Measurements from ENCODE around the gene NCOA5.
"Not testable (repeated sequence)": the region's sequence is repeated elsewhere in the genome, so short reads cannot be mapped to it uniquely, and the experiment has no call there.

Gene NCOA5

DNA sequence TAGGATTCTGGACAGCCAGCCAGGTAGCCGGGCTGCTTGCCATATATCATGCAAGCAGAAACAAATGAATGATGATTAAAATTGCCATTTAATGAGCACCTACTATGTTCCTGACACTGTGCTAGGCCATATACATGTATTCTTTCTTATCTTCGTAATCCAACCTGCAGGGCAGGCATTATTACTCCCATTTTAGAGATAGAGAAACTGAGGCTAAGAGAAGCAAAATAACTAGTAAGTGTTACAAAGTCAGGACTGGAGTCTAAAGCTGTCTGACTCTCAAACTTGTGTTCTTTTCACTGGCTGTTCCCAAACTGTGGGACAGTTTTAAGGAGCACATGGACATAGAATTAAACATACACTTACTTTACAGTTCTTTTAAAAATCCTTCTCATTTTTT lies 30.4 kb upstream of the NCOA5 start:
- no peak for DNase-seq

DNA sequence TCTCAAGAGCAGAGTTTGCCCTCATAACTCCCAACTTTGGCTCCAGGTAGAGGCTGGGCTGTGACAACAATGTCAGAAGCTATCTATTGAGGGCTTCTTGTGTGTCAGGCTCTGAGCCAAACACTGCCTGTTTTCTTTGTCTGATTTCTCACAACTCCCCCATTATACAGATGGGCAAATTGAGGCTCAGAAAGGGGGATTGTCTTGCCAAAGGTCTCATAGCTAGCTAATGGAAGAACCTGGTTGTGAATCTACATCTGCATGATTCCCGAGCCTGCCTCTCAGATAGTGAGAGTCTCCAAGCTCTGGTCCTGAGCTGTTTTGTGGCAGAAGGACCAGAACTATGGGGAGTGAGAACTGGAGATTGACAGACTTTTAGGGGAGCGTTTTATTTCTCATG lies 29.8 kb upstream of the NCOA5 start:
- no peak for DNase-seq

DNA sequence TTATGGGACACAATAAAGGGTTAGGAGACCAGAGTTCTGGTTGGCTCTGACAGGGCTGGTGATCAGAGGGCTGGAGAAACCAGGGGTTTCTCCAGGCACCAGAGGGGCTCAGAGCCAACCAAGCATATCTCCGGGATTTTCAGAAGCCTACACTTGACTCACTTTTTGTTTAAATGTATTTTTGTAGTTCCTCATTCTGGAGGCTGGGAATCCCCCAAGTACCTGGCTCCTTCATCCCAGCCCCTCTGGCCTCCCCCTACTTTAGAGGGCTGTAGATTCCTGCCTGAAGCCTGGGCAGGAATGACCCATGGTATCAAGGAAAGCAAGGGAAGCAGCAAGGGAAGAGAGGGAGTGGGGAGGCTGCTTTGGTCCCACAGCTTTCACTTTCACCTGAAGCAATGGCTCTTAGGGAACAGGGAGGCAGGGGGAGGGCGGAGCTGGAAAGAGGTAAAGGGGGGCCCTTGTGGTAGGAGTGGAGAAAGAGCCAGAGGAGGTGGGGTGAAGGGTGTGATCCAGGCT lies 29.3 kb upstream of the NCOA5 start:
- no peak for DNase-seq

DNA sequence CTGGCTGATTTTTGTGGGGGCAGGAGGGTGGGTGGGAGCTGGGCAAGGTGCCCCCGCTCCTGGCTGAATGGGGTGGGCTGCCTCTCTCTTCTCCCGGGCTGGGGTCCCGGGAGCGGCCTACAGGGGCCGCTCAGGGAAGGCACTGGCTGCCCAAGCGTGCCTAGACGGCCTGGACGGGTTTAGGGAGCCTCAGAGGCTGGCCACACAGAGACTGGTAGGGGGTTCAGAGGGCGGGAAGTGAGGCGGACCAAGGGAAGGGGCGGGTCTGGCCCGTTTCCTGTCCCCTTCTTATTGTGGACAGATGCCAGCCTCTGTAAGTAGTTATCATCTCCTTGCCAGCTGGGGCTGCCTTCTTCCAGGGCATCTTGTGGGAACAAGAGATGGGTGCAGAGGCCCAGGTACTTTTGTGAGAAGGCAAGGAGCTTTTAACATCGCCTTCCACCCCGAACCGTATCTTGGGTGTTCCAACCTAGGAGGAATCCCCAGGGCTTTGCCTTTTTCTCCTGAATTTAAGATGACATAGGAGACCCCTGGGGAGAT lies 28.8 kb upstream of the NCOA5 start:
- peak; percentile 7 for DNase-seq

DNA sequence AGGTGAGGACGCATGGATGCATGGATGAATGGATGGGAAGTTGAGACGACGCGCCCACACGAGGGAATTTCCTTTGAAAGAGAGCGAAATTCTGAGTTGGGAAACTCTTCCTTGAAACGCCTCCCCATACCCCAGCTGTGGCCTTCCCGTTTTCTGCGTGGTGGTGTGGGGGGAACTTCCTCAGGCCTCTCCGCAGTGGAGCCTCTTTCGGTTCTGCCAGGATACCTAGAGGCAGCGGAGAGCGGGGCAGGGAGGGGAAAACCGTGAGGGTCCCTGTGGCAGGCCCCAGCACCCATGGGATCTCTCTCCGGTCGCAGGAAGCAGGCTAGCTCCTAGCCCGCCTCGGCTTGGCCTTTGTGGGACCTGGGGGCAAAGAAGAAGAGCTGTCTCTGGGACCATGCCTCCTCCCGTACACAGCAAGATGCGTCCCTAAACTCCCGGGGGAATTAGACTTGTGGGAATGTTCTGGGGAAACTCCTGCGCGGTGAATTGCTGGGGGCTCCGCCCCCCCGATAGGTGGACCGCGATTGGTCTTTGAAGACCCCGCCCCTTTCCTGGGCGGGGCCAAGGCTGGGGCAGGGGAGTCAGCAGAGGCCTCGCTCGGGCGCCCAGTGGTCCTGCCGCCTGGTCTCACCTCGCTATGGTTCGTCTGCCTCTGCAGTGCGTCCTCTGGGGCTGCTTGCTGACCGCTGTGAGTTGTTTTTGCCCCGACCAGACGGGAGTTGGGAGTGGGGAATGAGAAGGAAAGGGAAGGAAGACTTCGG lies 28.1 kb upstream of the NCOA5 start, which contains the start of gene CD40:
Gene CD40 (plus strand): TSS at position 611 of the 764 bp plus-strand sequence. CDS start 30 bp downstream, at position 641.
- peak; percentile 77 for DNase-seq

DNA sequence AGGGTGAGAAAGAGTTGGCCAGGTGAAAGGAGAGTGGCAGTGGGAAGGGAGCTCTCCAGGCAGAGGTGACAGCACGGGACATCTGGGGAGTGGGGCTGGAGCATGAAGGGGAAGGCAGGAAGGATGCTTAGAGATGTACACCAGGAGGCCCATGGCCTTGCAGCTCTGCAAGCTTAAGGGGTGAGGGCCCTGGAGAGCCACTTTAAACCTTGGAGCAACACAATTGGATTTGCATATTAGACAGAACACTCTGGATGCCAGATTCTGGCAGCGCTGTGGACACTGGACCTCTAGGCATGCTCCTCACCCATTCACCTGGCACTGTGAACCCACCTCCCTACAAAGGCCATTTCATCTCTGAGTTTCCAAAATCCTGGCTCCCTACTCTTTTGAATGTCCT lies 24.7 kb upstream of the NCOA5 start:
- DNase-seq, result no peak

DNA sequence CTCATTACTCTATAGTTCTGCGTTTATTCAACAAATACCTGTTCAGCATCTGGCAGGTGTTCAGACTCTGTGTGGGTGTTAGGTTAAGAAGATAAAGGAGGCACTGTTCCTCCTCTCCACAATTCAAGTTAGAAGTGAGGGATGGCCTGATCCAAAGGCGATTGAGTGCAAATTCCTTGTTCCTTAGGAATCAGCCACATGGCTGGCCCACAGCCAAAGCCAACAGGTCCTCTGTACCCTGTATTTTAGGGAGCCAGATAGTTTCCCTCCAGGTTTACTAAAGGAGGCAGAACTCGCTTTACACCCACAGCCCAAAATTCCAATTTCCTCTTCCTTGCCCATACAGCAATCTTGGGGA lies 23.3 kb upstream of the NCOA5 start:
- no peak for DNase-seq

DNA sequence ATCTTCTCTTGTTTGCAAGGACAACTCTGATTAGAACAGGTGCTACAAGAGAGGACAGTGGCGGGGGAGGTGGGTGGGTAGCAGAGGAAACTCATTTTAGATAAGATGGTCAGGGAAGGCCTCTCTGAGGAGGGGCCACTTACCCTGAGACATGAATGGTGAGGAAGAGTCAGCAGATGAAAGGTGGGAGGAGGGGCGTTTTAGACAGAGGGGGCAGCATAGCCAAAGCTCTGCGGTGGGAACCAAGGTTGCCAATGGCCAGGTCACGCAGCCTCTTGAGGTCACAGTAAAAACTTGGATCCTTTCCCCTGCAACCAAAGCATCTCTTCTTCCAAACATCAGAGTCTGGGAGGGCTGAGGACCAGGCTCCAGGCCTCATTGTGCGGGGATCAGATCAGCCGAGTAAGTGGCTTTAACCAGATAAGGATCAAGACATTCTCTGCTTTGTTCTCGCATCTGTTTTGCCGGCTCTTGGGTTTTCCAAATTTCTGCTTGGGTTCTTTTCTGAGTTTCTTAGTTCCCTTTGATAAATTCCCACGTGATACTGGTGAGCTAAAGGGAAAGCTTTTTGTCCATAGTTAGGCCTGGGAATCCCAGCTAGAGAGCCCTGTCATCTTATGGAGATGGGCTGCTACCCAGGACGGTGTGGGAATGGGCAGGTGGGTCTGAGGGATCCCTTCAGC lies 22.8 kb upstream of the NCOA5 start:
- DNase-seq, result no peak

DNA sequence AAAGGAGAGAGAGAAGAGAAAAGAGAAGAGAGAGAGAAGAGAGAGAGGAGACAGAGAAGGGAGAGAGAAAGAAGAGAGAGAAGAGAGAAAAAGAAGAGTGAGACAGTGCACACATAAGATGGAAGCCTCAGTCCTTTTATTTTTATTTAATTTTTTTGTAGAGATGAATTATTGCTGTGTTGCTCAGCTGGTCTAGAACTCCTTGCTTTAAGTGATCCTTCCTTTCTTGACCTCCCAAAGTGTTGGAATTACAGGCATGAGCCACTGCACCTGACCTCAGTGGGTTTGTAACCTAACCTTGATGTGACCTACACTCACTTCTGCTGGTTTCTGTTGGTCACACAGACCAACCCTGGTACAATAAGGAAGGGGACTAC lies 22.1 kb upstream of the NCOA5 start:
- no peak for DNase-seq

DNA sequence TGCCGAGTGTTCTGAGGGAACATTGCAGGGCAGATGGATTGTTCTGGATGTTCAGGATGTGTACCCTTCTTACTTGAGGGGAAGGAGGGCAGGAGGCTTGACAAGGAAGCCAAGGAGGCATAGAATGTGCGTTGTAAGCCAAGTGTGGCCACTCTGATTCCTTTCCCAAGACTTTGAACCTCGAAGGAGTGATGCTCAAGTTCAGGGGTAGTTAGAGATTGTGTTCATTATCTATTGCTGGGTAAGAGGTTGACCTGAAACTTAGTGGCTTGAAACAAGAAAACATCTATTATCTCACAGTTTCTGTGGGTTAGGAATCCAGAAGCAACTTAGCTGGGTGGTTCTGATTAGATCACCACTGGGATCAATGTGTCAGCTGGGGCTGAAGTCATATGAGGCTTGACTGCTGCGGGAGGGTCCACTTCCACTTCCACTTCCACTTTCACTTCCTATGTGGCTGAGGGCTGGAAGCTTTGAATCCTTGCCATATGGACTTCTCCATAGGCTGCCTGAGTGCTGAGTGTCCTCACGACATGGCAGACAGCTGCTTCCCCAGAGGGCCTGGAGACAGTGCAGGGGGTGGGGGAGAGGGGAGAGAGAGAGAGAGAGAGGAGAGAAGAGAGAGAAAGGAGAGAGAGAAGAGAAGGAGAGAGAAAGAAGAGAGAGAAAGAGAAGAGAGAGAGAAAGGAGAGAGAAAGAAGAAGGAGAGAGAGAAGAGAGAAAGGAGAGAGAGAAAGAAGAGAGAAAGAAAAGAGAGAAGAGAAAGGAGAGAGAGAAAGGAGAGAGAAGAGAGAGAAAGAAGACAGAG lies 21.5 kb upstream of the NCOA5 start:
- peak; percentile 30 for DNase-seq

DNA sequence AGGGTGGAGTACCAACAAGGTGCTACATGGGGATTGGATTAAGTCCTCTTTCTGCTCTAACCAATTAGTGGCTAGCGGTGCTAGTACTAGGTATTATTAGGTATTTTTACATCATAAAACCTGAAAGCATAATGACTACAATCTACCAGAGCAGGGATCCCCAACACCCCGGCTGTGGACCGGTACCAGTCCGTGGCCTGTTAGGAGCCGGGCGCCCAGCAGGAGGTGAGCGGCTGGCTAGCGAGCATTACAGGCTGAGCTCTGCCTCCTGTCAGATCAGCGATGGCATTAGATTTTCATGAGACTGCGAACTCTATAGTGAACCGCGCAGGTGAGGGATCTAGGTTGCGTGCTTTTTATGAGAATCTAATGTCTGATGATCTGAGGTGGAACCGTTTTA lies 19.2 kb upstream of the NCOA5 start:
- DNase-seq, result no peak

DNA sequence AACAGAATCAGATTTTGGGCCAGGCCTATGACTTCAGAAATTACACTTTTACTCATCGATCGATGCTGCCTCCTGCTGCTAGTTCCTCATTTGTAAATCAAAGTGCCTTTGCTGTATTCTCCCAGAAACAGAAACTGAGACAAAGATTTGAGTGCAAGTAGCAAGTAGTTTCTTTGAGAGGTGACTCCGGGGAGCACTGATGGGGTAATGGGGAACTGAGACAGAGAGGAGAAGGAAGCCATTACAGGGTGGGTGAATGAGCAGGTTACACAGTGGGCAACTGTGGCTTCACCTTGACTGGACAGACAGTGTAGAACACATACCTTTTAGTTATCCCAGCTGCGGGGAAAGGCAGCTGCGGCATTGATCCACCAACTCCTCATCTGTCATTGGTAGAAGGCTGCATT lies 18.7 kb upstream of the NCOA5 start:
- DNase-seq, result no peak

DNA sequence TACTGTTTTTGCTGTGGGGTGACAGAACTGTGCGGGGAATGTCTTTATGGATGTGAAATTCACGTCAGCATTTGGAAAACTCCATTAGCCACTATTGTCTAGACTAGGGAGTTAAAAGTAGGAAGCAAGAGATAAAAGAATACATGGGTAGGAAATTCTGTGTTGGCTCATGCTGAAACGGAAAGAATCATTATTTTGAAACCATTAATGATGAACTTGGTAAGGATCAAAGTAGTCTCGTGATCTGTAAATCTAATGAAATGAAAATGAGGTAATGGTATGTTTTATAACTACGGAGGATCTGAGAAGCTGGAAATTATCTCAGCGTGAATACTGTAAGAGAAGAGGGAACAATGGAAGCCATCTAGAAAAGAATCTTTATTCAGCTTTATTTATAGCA lies 17.3 kb upstream of the NCOA5 start:
- DNase-seq, result no peak

DNA sequence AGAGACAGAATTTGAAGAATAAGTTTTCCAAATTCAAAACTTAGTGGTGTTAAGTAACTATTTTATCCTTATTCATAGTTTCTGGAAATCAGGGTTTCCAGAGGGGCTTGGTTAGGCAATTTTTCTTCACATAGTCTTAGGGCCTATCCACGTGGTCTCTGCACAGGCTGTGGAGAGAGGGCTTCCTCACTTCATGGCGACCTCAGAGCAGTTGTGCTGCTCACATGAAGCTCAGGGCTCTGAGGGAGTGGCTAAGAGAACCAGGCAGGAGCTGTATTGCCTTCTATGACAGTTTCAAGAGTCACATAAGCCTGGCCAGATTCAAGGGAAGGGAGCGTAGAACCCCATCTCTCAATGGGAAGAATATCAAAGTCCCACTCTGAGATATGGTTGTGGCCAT lies 14.5 kb upstream of the NCOA5 start:
- DNase-seq, result no peak

DNA sequence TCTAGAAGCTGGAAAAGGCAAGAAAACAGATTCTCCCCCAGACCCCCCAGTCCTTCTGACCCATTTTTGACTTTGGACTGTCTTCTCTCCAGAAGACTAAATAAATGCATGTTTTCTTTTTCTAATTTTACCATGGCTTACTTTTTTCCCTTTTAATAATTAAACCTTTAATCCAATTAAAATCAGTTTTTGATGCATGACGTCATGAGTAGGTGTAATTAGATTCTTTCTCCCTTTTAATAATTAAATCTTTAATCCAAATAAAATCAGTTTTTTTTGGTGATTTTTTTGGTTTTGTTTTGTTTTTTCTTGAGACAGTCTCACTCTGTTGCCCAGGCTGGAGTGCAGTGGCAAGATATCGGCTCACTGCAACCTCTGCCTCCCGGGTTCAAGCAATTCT lies 13.2 kb upstream of the NCOA5 start:
- no peak for DNase-seq

DNA sequence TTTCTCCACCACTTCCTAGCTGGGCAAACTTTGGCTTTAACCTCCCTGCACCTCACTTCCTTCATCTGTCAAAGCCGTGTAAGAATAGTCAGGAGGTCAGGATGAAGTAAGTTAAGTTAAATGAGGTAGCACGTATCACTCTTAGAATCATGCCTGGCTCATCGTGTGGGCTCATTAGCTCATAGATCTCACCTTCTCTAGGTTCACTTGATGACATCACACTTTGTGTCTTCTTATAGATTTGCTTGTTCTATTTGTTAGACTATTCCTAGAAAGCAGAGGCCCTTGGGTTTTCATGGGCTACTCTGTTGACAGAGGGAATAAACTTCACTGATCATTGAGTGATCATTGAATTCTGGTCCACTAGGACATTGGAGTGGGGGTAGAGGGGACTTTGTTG lies 12.2 kb upstream of the NCOA5 start:
- no peak for DNase-seq

DNA sequence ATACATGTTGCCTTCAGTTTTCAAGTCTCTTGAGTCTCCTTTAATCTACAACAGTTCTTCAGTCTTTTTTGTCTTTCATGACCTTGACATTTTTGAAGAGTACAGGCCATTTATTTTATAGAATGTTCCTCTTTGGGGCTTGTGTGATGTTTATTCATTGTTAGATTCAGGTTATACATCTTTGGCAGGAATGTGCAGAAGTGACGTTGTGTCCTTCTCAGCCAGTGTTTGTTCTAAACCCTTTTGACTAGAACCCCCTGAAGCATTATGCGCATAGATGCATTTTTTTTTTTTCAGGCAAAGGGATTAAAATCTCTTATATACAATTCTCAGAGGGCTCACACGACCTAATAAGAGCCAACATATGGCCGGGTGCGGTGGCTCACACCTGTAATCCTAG lies 11.2 kb upstream of the NCOA5 start:
- DNase-seq, result no peak

DNA sequence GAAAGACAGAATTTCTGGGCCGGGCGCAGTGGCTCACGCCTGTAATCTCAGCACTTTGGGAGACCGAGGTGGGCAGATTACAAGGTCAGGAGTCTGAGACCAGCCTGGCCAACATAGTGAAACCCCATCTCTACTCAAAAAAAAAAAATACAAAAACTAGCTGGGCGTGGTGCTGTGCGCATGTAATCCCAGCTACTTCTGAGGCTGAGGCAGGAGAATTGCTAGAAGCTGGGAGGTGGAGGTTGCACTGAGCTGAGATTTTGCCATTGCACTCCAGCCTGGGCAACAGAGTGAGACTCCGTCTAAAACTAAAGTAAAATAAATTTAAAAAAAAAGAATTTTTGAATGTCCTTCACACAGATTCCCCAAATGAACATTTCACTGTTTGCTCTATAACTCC lies 10.7 kb upstream of the NCOA5 start:
- DNase-seq, result not testable (repeated sequence)

DNA sequence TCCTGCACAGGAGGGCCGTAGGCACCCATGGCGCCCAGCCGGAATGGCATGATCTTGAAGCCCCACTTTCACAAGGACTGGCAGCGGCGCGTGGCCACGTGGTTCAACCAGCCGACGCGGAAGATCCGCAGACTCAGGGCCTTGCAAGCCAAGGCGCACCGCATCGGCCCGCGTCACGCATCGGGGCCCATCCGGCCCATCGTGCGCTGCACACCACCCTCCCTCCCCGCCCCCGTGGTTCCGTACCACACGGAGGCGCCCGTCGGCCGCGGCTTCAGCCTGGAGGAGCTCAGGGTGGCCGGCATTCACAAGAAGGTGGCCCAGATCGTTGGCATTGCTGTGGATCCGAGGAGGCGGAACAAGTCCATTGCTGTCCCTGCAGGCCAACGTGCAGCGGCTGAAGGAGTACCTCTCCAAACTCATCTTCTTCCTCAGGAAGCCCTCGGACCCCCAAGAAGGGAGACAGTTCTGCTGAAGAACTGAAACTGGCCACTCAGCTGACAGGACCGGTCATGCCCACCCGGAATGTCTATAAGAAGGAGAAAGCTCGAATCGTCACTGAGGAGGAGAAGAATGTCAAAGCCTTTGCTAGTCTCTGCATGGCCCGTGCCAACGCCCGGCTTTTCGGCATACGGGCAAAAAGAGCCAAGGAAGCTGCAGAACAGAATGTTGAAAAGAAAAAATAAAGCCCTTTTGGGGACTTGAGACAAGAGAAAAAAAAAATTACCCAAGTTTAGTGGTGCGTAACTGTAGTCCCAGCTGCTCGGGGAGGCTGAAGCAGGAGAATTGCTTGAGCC lies 9.9 kb upstream of the NCOA5 start:
- no peak for DNase-seq

DNA sequence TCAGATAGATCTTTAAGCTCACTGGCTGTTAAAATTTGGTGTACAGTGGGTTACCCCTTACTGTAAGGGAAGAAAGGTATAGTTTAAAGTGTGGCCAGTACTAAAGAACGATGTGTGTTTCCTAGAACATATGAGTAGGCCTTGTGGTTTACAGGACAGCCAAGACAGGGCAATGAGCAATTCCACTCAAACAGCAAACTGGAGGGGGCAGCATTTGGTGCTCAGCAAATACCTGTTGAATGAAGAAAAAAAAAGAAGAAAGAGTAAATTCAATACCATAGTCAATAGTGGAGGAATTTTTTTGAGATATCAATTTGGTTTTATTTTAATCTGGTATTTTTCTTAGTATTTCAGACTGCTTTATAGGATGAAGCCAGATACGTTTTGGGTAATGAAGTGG lies 3.8 kb upstream of the NCOA5 start:
- DNase-seq, result no peak

DNA sequence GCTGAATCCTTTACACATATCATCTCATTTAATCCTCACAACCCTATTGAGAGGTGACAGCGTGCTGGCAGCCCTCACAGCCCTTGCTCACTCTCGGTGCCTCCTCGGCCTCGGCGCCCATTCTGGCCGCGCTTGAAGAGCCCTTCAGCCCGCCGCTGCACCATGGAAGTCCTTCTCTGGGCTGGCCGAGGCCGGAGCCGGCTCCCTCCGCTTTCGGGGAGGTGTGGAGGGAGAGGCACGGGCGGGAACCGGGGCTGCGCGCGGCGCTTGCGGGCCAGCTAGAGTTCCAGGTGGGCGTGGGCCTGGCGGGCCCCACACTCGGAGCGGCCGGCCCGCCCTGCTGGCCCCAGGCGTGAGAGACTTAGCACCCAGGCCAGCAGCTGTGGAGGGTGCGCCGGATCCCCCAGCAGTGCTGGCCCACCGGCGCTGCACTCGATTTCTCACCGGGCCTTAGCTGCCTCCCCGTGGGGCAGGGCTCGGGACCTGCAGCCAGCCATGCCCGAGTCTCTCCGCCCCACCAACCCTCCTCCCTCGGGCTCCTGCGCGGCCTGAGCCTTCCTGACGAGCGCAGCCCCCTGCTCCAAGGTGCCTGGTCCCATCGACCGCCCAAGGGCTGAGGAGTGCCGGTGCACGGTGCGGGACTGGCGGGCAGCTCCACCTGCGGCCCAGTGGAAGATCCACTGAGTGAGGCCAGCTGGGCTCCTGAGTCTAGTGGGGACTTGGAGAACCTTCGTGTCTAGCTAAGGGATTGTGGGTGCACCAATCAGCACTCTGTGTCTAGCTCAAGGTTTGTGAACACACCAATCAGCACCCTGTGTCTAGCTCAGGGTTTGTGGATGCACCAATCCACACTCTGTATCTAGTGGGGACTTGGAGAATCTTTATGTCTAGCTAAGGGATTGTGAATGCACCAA lies 2.1 kb upstream of the NCOA5 start:
- not testable (repeated sequence) for DNase-seq

DNA sequence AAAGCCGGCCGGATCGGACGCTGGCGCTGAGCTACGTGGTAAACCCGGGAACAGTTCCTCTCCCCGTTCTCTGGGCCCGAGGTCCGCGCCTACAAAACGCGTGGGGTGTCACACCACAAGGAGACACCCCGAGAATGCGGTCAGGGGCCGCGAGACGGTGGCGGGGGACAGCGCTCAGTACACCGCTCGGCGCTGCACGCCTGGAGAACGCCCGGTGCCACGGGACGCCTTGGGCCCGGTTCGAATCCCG lies 670 bp downstream of the NCOA5 start:
- no peak for DNase-seq

All from CD4-positive, alpha-beta T cell treated with Interleukin-12 subunit alpha and Interleukin-12 subunit beta, for 1 hour (primary cell).